HG02642 (cell line): ENCODE measurements around the gene COL4A1.

ENCODE experiments used
- ATAC-seq: cut with Tn5 transposase; IDR thresholded peaks from one replicate; pipeline ENCODE4 v1.9.1; 2021; ENCODE audit warnings: mild to moderate bottlenecking; ENCODE audit not compliant: unreplicated experiment, poor library complexity

Gene COL4A1

DNA sequence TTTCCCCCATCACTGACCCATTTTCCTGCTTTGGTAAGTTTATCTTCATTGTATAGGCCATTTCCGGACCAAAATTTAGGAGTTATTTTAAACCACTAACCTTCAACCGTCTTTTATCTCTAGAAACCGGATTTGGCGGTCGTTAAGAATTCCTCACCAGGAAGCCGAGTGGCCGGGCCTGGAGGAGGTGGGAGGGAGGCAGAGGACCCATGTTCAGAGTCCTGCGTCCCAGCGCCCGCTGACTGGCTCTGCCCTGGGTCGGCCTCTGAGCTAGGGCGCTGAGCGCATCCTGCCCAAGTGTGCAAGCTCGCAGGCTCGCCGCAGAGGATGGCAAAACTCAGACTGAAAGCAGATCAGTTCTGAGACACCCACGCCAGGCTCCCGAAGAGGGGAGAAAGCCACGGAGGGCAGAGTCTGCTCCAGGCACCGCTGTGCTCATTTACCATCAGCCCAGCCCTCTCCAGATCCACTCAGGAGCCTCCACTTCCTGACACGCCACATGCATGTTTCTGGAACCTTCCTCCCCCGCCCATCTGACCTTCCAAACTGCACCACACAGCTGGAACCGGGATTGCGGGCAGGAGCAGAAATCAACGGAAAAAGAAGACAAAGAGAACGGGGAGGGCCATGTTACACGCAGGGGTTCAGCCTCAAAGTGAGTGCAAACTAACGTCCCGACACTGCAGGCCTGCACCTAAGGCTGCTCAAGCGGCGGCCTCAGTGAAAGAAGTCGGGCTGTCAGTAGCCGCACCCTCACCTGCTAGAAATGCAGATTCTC is 8.3 kb downstream of the COL4A1 start:
- no peak for ATAC-seq

DNA sequence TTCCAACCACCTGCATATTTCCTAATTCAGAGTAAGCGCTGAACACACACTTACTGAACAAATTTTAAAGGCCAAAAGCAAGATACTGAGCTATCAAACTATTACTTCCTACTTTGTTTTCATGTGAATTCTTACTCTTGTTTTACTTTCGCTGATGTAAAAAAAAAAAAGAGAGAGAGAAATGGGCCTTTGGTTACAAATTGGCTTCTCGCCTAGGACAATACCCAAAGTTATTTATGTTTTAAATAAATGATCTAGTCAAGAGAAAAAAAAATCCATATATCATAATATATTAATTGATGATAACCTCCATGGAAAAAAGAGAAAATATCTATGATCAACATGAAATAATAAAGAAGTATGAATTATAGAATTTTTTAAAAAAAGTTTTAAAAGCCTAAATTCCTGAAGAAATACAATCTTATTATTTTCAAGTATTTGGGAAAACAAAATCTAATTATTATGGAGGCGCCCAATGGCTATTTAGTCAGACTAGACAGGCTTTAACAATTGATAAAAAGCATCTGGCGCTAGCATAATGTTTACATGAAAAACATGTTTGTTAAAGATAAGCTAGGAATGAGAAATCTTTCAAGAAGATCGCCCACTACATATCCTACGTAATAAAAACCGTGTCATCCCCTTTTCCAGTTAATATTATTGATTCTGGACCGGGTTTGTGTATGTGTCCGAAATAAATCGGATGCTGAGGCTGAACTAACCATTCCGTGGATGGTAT is 9.0 kb downstream of the COL4A1 start:
- ATAC-seq, result no peak

GRCh38 chr13:110297011-110297410 is 9.9 kb downstream of the COL4A1 start:
- ATAC-seq, result no peak

DNA sequence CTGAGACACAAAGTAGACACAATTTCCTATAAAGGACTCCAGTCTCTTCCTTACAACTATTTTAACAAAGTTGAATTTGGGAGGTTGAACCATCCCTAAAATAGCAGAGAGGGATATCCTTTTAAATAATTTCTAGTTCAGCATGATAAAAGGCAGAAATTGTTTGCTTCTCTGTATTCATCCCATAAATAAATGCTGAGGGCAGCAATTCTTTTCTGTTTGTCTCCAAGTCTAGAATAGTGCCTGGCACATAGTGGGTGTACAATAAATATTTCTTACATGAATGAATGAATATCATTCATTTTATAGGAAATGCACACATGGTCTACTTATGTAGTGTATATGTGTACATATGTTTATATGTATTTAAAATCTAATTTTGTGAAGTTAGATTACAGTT is 12.3 kb downstream of the COL4A1 start:
- ATAC-seq, result no peak

GRCh38 chr13:110294146-110294545 is 12.8 kb downstream of the COL4A1 start:
- no peak for ATAC-seq

DNA sequence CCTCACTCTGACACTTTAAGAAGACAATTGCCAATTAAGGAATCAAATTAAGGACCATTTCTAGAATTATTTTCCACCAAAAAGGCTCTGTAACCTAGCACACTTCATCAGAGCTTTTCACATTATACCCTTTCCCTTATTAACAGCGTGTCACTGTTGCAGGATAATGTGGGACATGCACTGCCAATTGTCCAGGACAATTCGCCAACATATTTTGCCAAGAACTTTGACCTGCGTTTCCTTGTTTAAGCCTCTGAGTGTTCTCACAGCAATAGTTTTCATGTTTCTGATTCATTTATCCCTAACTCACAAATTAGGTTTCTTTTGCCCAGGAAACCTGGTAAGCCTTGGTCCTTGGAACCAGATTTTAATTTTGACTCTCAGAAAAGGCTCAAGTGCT is 13.3 kb downstream of the COL4A1 start:
- ATAC-seq, result no peak

DNA sequence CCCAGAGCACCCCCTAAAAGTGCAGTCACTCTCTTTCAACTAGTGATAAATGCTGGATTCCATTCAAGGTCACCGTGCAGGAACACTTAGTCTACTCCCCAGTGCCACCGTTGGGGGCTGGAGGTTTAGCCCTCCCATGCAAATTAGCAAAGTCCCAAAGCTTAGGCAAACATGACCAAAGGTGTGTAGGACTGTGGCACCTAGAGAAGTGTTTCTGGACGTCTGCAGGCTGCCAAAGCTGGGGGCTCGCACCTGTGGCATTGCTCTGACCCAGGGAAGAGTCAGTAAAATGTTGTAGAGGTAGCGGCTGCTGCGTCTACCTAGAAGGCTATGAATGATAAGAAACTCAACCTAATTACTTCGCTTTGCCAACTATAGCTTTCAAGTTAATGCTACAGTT is 13.9 kb downstream of the COL4A1 start:
- ATAC-seq, result no peak

GRCh38 chr13:110291286-110291685 is 15.7 kb downstream of the COL4A1 start:
- ATAC-seq, result no peak

GRCh38 chr13:110290826-110291225 is 16.1 kb downstream of the COL4A1 start:
- no peak for ATAC-seq

GRCh38 chr13:110290153-110290552 is 16.8 kb downstream of the COL4A1 start:
- ATAC-seq, result no peak

GRCh38 chr13:110289661-110290060 is 17.3 kb downstream of the COL4A1 start:
- no peak for ATAC-seq

DNA sequence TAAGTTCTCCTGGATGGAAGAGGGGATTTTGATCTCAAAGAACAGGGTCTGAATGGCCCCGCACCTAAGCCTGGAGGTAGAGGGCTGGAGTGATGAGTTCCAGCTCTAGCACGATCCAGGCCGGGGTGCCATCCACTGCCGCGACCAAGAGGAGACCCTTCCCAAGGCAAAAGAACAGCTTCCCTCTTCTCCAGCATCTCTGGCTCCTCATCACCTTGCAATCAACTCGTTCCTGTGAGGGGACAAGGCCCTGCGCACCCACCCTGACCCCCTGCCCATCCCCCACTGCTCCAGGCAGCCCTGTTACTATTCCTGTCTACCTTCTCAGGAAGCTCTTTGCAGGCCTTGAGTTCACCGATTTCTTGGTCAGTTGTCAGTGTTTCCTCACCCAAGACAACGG is 17.8 kb downstream of the COL4A1 start:
- ATAC-seq, result no peak

DNA sequence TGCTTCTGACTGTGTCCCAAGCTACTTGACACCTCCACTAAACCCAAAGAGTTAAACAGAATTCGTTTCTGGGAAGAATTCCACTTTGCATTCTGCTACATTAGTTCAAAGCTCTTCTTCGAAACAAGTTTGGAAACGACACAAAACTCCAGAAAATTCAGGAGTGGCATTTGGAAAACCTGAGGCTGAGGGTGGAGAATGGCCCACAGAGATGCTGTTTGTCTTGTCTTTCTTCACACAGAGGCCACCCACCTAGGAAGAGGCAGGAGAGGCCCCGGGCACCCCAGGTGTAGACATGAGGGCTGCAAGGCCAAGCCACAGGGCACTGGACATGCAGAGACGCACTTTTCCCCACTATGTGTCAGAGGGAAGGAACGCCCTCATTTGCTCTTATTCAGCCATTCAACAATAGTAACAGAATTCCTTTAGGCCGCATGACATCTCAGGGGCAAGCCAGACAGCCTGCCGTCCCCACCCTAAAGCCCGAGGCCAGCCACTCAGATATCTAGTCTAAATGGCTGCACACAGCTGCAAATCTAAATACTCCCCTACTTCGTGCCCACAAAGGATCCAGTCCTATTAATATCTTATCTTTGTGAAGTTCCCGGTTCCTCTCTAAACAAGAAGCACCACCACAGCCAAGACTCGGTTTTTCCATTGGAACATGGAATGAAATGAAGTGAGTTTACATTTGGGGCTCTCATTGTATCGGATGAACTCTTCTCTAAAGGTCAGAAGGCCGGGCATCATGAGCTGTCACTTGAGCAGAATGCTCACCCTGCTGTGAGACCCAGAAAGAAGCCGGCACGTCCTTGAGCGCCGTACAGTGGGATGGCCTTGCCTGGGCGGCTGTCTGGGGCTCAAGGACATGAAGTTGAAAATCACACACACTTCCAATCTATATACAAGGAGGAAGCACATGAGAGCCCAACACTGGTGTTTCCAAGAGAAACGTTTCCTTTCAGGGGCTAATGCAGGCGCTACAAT is 19.8 kb downstream of the COL4A1 start:
- ATAC-seq, result no peak

GRCh38 chr13:110285991-110286832 is 20.7 kb downstream of the COL4A1 start:
- no peak for ATAC-seq

DNA sequence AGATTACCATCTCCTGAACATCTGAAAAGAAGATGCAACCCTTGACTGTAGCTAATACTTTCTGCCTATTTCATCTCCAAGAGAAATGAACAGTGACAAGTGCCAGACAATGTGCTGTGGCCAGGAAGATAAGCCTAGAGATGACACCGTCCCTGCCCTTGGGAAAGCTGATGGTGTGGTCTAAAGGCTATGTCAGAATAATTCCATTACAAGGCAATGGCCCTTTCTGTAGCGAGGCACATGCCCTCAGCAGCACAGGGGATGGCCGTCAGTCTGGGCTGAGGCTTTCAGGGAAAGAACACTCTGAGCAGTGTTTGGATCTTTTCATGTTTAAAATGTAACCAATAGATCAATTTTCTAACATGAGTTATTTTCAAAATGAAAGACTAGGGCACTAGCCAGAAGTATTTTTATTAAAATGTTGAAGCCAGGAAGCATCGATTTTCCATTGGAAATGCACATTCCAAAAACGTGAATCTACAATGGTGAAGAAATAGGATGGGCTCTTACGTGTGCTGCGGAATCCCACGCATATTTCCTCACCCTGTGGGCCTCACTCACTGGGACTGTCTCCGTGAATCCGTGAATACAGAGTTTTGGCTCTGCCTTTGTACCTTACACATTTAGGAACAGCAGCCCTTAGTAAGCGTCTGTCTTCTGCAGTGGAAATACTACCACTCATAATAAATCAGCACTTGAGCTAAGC is 22.0 kb downstream of the COL4A1 start:
- ATAC-seq, result no peak

DNA sequence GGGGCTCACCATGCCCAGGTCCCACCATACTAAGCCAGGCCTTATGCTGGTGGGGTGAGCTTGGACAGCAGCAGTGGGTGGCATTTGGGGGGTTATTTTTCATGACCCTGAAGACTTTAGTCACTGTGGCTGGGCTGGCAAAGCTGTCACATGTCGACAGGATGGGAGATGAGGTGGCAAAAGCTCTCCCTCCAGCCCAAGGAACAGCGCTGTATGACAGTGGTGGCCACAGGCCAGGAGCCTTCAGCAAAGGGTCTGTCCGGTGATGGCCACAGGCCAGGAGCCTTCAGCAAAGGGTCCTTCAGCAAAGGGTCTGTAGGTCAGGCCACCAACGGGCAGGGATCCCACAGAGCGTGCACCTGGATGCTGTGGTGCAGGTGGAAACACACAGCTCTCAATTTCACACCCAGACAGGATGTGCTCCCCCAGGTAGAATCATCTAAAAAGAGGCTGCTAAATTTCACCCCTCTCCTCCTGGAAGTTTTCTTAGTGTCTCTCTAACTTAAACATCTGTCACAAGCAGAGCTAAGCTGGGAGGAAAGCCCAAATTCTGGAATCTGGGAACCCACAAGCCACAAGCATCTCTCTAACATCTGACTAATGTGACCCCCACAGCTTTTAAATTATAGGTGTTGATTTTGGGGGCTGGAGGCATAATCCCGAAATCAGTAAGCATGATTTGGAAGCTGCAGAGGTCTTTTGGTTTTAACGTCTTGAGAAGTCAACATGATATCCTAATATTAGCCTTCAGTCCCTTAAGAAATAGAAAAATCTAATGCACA is 23.0 kb downstream of the COL4A1 start:
- no peak for ATAC-seq

GRCh38 chr13:110282316-110282841 is 24.6 kb downstream of the COL4A1 start:
- ATAC-seq, result no peak

- ATAC-seq, result no peak
Measured at GRCh38 chr13:110281736-110282135, 25.2 kb downstream of the COL4A1 start.
